BJ (cell line): ENCODE measurements around the gene MRNIP. TPM values are rescaled to one million over a fixed set of nuclear protein-coding genes. Genes with fewer than 3 reads are reported as not detected.
A peak's percentile ranks its signal among the peaks of the same experiment; 100 is the strongest.

Experiments used
- CTCF ChIA-PET: fragments of 350-600 bp; formaldehyde crosslinking; extraction: SDS; loops from one replicate; lab custom pipeline; 2021; ENCODE audit warnings: antibody characterized with exemption, inconsistent platforms; lab: Yijun Ruan, JAX
- POLR2A ChIA-PET: fragments of 300-600 bp; sonication (Branson Sonifier 250); formaldehyde crosslinking; extraction: SDS; loops from one replicate; lab custom pipeline; 2021; ENCODE audit warnings: antibody characterized with exemption; lab: Charles Lee
- DNase-seq: peaks from one replicate; pipeline ENCODE4 v3.0.0-alpha.2; 2011; ENCODE audit warnings: low read depth
- H3K27me3 ChIP-seq: 2 replicates; pipeline ENCODE4 v1.6.0; 2011; ENCODE audit warnings: low read length; ENCODE audit not compliant: control insufficient read depth, insufficient read depth
- H3K36me3 ChIP-seq: 2 replicates; pipeline ENCODE4 v1.5.1; 2011; ENCODE audit warnings: low read length; ENCODE audit not compliant: control insufficient read depth, insufficient read depth
- H3K4me3 ChIP-seq: 2 replicates; pipeline ENCODE4 v1.5.1; 2011; ENCODE audit warnings: low read depth, mild to moderate bottlenecking, control low read depth, low read length
- CTCF ChIP-seq: IDR thresholded peaks from 2 replicates; pipeline ENCODE4 v1.5.1; 2011; ENCODE audit warnings: low read depth, mild to moderate bottlenecking, control low read depth, inconsistent platforms, low read length, moderate library complexity; ENCODE audit not compliant: insufficient read depth
- polyA plus RNA-seq: library from polyadenylated mRNA; depleted of rRNA; stranded (reverse); fragments of >200 nt; gene quantifications from 2 replicates; pipeline ENCODE4 v1.2.3, GENCODE V29; 2011

MRNIP gene
- polyA plus RNA-seq, 1 experiment, result 14.1 TPM

GRCh38 chr5:179816796-179817469, 41.7 kb downstream of the MRNIP start:
- CTCF ChIA-PET, result no interaction called here
- POLR2A ChIA-PET, result no interaction called here
- no peaks in the 10 kb centered on the region for H3K27me3 ChIP-seq
- peak overlapping the region; percentile 38 for H3K4me3 ChIP-seq
- peaks cover 4% of the 10 kb centered on the region; the same call in 1 of the 2 replicates for H3K36me3 ChIP-seq
- no peak for TF ChIP-seq CTCF
- no peak for DNase-seq

- TF ChIP-seq CTCF, result no peak
- POLR2A ChIA-PET, result no interaction called here
- Histone ChIP-seq H3K27me3 (no peaks in the 10 kb centered on the region), H3K36me3 (peaks cover 4% of the 10 kb centered on the region; the same call in 1 of the 2 replicates), H3K4me3 (peak overlapping the region; percentile 38)
- CTCF ChIA-PET, result no interaction called here
- DNase-seq, result no peak
Observed at GRCh38 chr5:179816401-179816795, 42.2 kb downstream of the MRNIP start.

GRCh38 chr5:179815491-179816249, 42.9 kb downstream of the MRNIP start:
- H3K4me3 ChIP-seq, result no peak overlapping the region
- DNase-seq, result no peak
- TF ChIP-seq CTCF, result no peak
- peaks cover 5% of the 10 kb centered on the region; the same call in 1 of the 2 replicates for H3K36me3 ChIP-seq
- ChIA-PET POLR2A (no interaction called here), CTCF (no interaction called here)
- no peaks in the 10 kb centered on the region for H3K27me3 ChIP-seq

- Histone ChIP-seq H3K27me3 (no peaks in the 10 kb centered on the region), H3K4me3 (no peak overlapping the region), H3K36me3 (peaks cover 5% of the 10 kb centered on the region; the same call in 1 of the 2 replicates)
- no peak for DNase-seq
- CTCF ChIA-PET, result interaction anchor here (0.9 kb wide), 1 partner anchor 12 kb away, joined by 3 read pairs; no protein-coding TSS in a partner anchor
- no peak for TF ChIP-seq CTCF
- POLR2A ChIA-PET, result no interaction called here
Observed at GRCh38 chr5:179814090-179814489, 44.5 kb downstream of the MRNIP start.

GRCh38 chr5:179812997-179813607, 45.5 kb downstream of the MRNIP start:
- DNase-seq, result no peak
- no peak for TF ChIP-seq CTCF
- ChIA-PET CTCF (interaction anchor here (0.9 kb wide), 1 partner anchor 11 kb away, joined by 3 read pairs; no protein-coding TSS in a partner anchor), POLR2A (no interaction called here)
- no peak overlapping the region for H3K4me3 ChIP-seq
- H3K27me3 ChIP-seq, result no peaks in the 10 kb centered on the region
- peaks cover 5% of the 10 kb centered on the region; the same call in 1 of the 2 replicates for H3K36me3 ChIP-seq
